ENCODE data around the gene CYP2C18. TPM values are rescaled to one million over a fixed set of nuclear protein-coding genes. Genes with fewer than 3 reads are reported as not detected.

Gene CYP2C18
- total and polyA plus RNA-seq, 2 of the 13 experiments (the other 11 are each of a cell fraction or from before 2014, with no cell fraction given), result 0.07 TPM; not detected in 1

DNA sequence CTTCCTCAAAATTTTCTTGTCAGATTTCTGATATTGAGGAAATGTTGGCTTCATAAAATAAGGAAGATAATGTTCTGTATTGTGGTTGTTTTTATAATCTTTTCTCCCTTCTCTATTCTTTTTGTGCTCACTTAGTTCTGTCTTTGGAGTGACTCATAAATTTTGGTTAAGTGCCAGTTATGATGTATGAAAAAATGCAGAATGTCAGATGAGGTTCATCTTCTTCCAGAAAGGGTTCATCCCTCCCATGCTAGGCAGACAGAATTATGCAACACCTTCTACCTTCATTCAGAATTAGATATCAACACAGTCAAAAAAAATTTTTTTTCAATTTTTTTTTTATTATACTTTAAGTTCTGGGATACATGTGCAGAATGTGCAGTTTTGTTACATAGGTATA lies 42.3 kb downstream of the CYP2C18 start:
- DNase-seq (ENCODE audit: low spot score), result no peak
- ChIA-PET POLR2A (no interaction called here), CTCF (ENCODE audit: low intra/inter-chr PET ratio, low total read pairs) (no interaction called here)
- Histone ChIP-seq H3K27me3 (ENCODE audit: control insufficient read depth in 1 of 2, insufficient read depth in 2 of 2, low read length in 2 of 2) (no peaks in the 10 kb centered on the region), H3K79me2 (ENCODE audit: insufficient read depth, low read length) (no peaks in the 10 kb centered on the region), H3K9ac (ENCODE audit: insufficient read depth, low read depth, low read length) (no peak overlapping the region), H3K9me3 (ENCODE audit: low read length) (no peaks in the 10 kb centered on the region), H3K4me2 (ENCODE audit: low read depth, low read length) (no peak overlapping the region), H3K27ac (ENCODE audit: extremely low read length, insufficient read depth, low read length) (no peak overlapping the region), H3K4me1 (ENCODE audit: insufficient read depth, low read length) (no peaks in the 10 kb centered on the region), H3K4me3 (replicated peaks in 1 of 3; ENCODE audit: insufficient read depth in 1 of 3, low read depth in 2 of 3, low read length in 3 of 3) (no peak overlapping the region), H3K36me3 (replicated peaks in 1 of 2; ENCODE audit: control insufficient read depth in 1 of 2, insufficient read depth in 2 of 2, low read length in 2 of 2) (no peaks in the 10 kb centered on the region), H2AFZ (ENCODE audit: low read length) (no peak overlapping the region), H4K20me1 (ENCODE audit: insufficient read depth, low read length) (no peaks in the 10 kb centered on the region)
- in situ Hi-C loops (cut with HindIII; ENCODE audit: extremely low pct_ligation_motif_present, low pct_unique_long_range_greater_than_20kb) (no loop called here), intact Hi-C loops (cut with micrococcal nuclease; ENCODE audit: unreplicated experiment) (no loop called here)
- no TSS peak for BruUV-seq (replicated peaks)
- FAIRE-seq, result no peak
- TF ChIP-seq CEBPB (IDR thresholded peaks at IDR 0.05; ENCODE audit: borderline replicate concordance, low read depth, low read length), result no peak
- TF ChIP-seq MED1 (CRISPR knock-in tag; IDR thresholded peaks at IDR 0.05), result no peak
- TF ChIP-seq CENPT (CRISPR knock-in tag; IDR thresholded peaks at IDR 0.05; ENCODE audit: low read depth), result no peak
- TF ChIP-seq ZNF317 (CRISPR knock-in tag; IDR thresholded peaks at IDR 0.05), result no peak
- TF ChIP-seq, protein P1, sequence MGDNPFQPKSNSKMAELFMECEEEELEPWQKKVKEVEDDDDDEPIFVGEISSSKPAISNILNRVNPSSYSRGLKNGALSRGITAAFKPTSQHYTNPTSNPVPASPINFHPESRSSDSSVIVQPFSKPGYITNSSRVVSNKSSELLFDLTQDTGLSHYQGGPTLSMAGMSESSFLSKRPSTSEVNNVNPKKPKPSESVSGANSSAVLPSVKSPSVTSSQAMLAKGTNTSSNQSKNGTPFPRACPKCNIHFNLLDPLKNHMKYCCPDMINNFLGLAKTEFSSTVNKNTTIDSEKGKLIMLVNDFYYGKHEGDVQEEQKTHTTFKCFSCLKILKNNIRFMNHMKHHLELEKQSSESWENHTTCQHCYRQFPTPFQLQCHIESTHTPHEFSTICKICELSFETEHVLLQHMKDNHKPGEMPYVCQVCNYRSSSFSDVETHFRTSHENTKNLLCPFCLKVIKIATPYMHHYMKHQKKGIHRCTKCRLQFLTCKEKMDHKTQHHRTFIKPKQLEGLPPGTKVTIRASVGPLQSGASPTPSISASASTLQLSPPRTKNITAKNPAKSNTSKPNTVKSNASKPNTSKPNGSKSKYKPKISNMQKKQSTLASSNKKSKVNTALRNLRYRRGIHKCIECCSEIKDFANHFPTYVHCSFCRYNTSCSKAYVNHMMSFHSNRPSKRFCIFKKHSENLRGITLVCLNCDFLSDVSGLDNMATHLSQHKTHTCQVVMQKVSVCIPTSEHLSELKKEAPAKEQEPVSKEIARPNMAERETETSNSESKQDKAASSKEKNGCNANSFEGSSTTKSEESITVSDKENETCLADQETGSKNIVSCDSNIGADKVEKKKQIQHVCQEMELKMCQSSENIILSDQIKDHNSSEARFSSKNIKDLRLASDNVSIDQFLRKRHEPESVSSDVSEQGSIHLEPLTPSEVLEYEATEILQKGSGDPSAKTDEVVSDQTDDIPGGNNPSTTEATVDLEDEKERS (CRISPR knock-in tag; IDR thresholded peaks at IDR 0.05), result no peak
- TF ChIP-seq ZNF788 (CRISPR knock-in tag; IDR thresholded peaks at IDR 0.05; ENCODE audit: borderline replicate concordance), result no peak
- TF ChIP-seq GABPA (IDR thresholded peaks at IDR 0.05; ENCODE audit: low read depth, low read length), result no peak
- no peak for TF ChIP-seq GABPA (CRISPR knock-in tag; IDR thresholded peaks at IDR 0.05; ENCODE audit: low read depth)
- TF ChIP-seq KLF16 (CRISPR knock-in tag; IDR thresholded peaks at IDR 0.05), result no peak
- TF ChIP-seq SP2 (CRISPR knock-in tag; IDR thresholded peaks at IDR 0.05), result no peak
- TF ChIP-seq, protein P2, sequence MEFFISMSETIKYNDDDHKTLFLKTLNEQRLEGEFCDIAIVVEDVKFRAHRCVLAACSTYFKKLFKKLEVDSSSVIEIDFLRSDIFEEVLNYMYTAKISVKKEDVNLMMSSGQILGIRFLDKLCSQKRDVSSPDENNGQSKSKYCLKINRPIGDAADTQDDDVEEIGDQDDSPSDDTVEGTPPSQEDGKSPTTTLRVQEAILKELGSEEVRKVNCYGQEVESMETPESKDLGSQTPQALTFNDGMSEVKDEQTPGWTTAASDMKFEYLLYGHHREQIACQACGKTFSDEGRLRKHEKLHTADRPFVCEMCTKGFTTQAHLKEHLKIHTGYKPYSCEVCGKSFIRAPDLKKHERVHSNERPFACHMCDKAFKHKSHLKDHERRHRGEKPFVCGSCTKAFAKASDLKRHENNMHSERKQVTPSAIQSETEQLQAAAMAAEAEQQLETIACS (CRISPR knock-in tag; IDR thresholded peaks at IDR 0.05), result no peak
- TF ChIP-seq ZEB1 (IDR thresholded peaks at IDR 0.05; ENCODE audit: insufficient replicate concordance, low read depth), result no peak
- no peak for TF ChIP-seq ONECUT2 (CRISPR knock-in tag; IDR thresholded peaks at IDR 0.05)
- TF ChIP-seq TBP (CRISPR knock-in tag; IDR thresholded peaks at IDR 0.05), result no peak
- no peak for TF ChIP-seq CREM (IDR thresholded peaks at IDR 0.05)
- no peak for TF ChIP-seq CREM (CRISPR knock-in tag; IDR thresholded peaks at IDR 0.05)
- no peak for ATAC-seq
